GM19455 (cell line): ENCODE results near the gene PACSIN3.

Source experiments
- ATAC-seq: cut with Tn5 transposase; IDR thresholded peaks from one replicate; pipeline ENCODE4 v1.9.1; 2021; ENCODE audit not compliant: unreplicated experiment

Gene PACSIN3

GRCh38 chr11:47154616-47155570 is 31.3 kb downstream of the PACSIN3 start:
- no peak for ATAC-seq

- ATAC-seq = no peak
These were observed 33.0 kb downstream of the PACSIN3 start for GRCh38 chr11:47152953-47153950.

DNA sequence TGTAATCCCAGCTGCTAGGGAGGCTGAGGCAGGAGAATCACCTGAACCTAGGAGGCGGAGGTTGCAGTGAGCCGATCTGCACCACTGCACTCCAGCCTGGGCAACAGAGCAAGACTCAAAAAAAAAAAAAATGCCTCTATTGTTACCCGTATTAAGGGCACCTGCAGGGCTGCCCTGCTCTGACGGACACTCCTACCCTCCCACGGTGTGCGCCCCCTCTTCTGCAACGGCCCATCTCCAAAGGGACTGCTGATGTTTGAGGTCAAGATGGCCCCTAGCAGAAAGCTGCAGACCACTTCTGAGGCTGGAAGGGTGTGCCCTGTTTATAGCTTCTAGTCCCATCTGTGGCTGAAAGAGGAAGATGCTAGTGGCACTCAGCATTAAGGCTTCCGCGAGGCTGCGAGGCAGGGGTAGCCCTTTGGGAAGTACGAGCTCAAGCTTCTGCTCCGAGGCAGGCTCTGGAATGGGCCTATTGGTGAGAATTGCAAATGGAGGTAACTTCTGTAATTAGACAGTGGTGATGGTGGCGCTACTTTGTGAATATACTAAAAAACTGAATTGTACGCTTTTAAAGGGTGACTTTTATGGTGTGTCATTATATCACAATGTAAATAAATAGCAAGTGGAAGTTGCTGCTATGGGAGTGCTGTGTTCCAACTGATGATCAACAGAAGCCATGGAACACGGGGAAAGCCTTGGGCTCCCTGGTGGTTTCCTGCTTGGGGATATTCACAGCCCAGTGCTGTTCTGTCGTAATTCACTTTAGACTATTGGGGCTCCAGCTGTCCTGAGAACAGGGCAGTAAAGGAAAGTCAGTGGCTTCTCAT is 33.9 kb downstream of the PACSIN3 start:
- ATAC-seq = no peak

- no peak for ATAC-seq
These were observed 36.5 kb downstream of the PACSIN3 start for GRCh38 chr11:47149782-47150181.

DNA sequence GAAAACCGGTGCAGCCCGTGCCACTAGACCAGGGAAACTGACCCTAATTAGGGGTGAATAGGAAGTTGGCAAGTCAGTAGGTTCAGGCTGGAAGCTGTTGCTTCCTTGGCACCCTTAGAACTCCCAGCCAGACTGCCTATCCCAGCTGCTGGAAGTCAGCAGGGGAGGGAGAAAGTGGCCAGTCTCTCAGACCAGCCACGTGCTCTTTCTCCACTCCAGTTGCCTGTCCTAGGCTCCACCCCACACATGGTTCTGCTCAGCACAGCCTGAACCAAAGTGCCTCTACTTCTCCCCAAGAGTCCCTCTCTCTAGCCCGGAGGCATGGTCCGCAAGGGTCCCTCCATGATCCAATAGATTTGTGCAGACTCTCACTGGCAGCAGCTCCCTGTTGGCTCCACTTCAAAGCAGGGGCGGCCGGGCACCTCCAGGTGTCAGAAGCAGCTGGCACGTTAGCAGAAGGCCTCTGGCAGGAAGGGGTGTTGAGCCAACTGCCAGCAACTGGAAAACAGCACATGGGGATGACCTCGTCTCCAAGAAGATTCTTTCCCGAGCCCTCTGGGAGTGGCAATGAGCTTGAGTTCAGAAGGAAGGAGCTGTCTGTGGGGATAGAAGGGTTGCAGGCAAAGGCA is 37.2 kb downstream of the PACSIN3 start:
- no peak for ATAC-seq

GRCh38 chr11:47148270-47148669 is 38.0 kb downstream of the PACSIN3 start:
- no peak for ATAC-seq

- no peak for ATAC-seq
These were observed 38.6 kb downstream of the PACSIN3 start for GRCh38 chr11:47147681-47148080.

GRCh38 chr11:47147250-47147649 is 39.0 kb downstream of the PACSIN3 start:
- no peak for ATAC-seq

DNA sequence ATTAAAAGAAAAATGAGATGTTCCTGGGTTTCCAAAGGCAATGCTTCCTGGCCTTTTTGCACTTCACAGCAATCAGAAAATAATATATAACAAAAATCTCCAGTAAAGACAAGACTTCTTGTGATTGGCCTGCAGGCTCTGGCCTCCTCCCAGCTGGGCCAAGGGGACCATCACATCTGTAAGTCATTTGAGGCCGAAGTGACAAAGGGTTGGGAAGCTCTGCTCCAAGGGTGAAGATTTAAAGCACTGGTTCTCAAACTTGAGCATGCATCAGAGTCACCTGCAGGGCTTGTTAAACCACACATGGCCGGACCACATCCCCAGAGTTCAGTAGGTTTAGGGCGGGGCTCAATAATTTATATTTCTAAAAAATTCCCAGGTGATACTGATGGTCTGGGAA is 41.7 kb downstream of the PACSIN3 start:
- ATAC-seq = no peak

GRCh38 chr11:47143322-47143721 is 42.9 kb downstream of the PACSIN3 start:
- no peak for ATAC-seq

DNA sequence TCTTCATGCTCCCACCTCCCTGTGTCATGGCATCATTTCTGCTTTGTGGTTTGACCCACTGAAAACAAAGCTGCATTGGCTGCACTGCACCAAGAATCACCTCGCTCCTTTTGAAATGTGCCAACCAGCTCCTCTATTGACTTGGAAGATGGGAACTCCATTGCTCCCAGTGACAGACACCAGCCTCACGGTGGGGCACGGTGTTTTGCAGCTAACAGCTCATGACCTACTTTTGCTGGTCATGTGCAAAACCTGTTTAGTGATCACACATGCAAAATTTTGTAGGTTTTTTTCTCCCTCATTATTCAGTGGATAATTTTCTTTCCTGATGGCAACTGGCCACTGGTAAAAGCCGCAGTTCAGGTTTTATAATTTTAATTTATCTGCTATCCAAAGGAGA is 46.4 kb downstream of the PACSIN3 start:
- no peak for ATAC-seq

- no peak for ATAC-seq
These were observed 48.8 kb downstream of the PACSIN3 start for GRCh38 chr11:47137476-47137875.

DNA sequence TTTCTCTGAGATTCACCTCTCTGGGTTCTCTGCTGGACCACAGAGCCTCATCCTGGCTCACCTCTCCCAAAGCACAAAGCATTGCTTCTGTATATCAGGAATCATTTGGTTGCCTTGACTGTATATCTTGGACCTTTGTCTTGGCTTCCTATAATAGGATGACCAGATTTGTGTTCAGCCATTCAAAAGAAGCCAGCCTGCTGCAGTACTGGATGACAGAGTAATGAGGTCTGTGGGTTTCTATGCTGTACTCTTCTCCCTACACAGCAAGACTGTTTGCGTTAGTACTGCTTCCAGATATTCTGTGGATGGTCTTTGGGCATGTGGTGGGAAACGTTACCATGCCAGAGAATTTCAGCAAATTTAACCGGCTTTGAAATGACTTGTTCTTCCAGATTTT is 49.3 kb downstream of the PACSIN3 start:
- no peak for ATAC-seq

- no peak for ATAC-seq
These were observed 49.9 kb downstream of the PACSIN3 start for GRCh38 chr11:47136327-47136726.

GRCh38 chr11:47132981-47133380 is 53.3 kb downstream of the PACSIN3 start:
- no peak for ATAC-seq

DNA sequence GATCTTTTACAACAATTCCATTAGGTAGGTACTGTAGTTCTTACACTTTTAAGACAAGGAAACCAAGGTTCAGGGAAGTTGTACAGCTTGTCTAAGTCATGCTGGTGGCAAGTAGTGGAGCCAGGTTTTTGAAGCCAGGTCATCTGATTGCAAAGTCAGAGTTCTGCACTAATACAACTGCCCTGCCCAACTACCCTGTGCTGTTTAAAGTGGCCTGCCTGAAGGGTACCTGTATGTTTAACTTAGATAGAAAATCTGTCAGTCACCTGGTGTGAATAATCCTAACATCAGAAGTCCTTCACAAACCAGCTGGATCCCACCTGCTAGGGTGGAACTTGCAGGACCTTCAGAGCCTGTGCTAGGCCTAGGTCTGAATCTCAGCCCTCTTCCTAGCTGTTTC is 53.7 kb downstream of the PACSIN3 start:
- no peak for ATAC-seq

DNA sequence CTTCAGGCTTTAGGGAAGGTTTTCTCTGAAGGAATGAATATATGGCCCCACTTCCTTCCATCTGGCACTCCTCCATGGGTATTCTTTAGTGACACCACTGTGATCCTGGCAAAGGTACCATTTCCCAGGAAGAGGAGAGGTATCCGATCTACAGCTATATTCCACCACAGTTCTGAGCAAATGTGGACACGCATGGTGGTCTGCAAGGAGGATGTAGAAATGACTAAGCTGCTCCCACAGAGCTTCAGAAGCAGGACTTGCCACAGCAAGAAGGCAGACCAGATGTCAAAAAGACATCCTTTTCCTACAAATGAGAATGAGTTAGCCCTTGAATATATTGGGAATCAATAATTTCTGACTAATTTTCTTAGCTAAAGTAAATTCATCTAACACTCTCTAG is 55.1 kb downstream of the PACSIN3 start:
- no peak for ATAC-seq

- ATAC-seq = no peak
These were observed 55.7 kb downstream of the PACSIN3 start for GRCh38 chr11:47130543-47130942.
